Sigmoid colon (tissue), 4 donors: Measurements from ENCODE around the gene TEX50.

ENCODE experiments used
- CTCF ChIP-seq, 4 experiments: fragments of 450-650 bp in 3 of 4; fragments of 200-600 bp in 1 of 4; IDR thresholded peaks; one replicate each; pipeline ENCODE4 v1.5.1; 2016 to 2019; ENCODE audit warnings: antibody characterized with exemption in 4 of 4, mild to moderate bottlenecking in 3 of 4, moderate library complexity in 2 of 4
- EP300 ChIP-seq, 4 donors: sonication (generic); formaldehyde crosslinking; IDR thresholded peaks; one replicate each; pipeline ENCODE4 v1.6.1; 2017; ENCODE audit warnings: antibody characterized with exemption in 4 of 4
- POLR2A ChIP-seq, 2 donors: fragments of 450-650 bp; IDR thresholded peaks; one replicate each; pipeline ENCODE4 v1.6.1; 2016; ENCODE audit warnings: antibody characterized with exemption in 2 of 2, mild to moderate bottlenecking in 2 of 2, moderate library complexity in 2 of 2
- POLR2AphosphoS5 ChIP-seq, 4 donors: sonication (generic); formaldehyde crosslinking; IDR thresholded peaks; one replicate each; pipeline ENCODE4 v1.6.1; 2017; ENCODE audit warnings: antibody characterized with exemption in 4 of 4

- no peak for TF ChIP-seq CTCF (IDR thresholded peaks at IDR 0.05)
- no peak for TF ChIP-seq POLR2A (IDR thresholded peaks at IDR 0.05)
- no peak for TF ChIP-seq POLR2AphosphoS5 (IDR thresholded peaks at IDR 0.05)
- TF ChIP-seq EP300 (IDR thresholded peaks at IDR 0.05) = no peak
These were observed 26.6 kb downstream of the TEX50 start for GRCh38 chr1:173661763-173662162.
